BLaER1 treated with 17β-estradiol and CSF1 and Interleukin-3, amounts not matched to agents 10 nM and 100 nM (cell line): ENCODE data around the gene IDH3A.

ENCODE experiments used
- H3K27ac ChIP-seq, 11 experiments: shearing (Covaris generic); formaldehyde crosslinking; 2 replicates each; pipeline ENCODE4 v1.8.1; 2022
- H3K27me3 ChIP-seq, 11 experiments: shearing (Covaris generic); formaldehyde crosslinking; 2 replicates each; pipeline ENCODE4 v1.8.1; 2022
- H3K36me3 ChIP-seq, 11 experiments: shearing (Covaris generic); formaldehyde crosslinking; 2 replicates each; pipeline ENCODE4 v1.8.1; 2022
- H3K4me1 ChIP-seq, 10 experiments: shearing (Covaris generic); formaldehyde crosslinking; 2 replicates each; pipeline ENCODE4 v1.8.1; 2022
- H3K4me2 ChIP-seq, 11 experiments: shearing (Covaris generic); formaldehyde crosslinking; 2 replicates each; pipeline ENCODE4 v1.8.1; 2022
- H3K4me3 ChIP-seq, 10 experiments: shearing (Covaris generic); formaldehyde crosslinking; 2 replicates each; pipeline ENCODE4 v1.8.1; 2022
- H3K9ac ChIP-seq, 11 experiments: shearing (Covaris generic); formaldehyde crosslinking; 2 replicates each; pipeline ENCODE4 v1.8.1; 2022
- H3K9me3 ChIP-seq, 11 experiments: shearing (Covaris generic); formaldehyde crosslinking; replicated peaks in 1 of 11; 2 replicates each; pipeline ENCODE4 v1.8.1; 2022
- H4K20me1 ChIP-seq, 11 experiments: shearing (Covaris generic); formaldehyde crosslinking; 2 replicates each; pipeline ENCODE4 v1.8.1; 2022
- Cebpa-rat ChIP-seq, 11 experiments: shearing (Covaris generic); IDR thresholded peaks; 2 replicates each; pipeline ENCODE4 v1.8.1; 2022

IDH3A gene

GRCh38 chr15:78154955-78155354 is 5.8 kb downstream of the IDH3A start:
- Histone ChIP-seq H3K4me3 (no peak overlapping the region), H3K9me3 (no peaks in the 10 kb centered on the region), H3K27ac (no peak overlapping the region), H3K4me2 (no peak overlapping the region), H4K20me1 (peaks cover 0 to 73% (median 57%) of the 10 kb centered on the region in 11 experiments; a peak in 18 of 22 replicates), H3K36me3 (peaks cover 37 to 76% (median 52%) of the 10 kb centered on the region in 11 experiments), H3K27me3 (no peaks in the 10 kb centered on the region), H3K9ac (no peak overlapping the region), H3K4me1 (peaks cover 8 to 26% (median 15%) of the 10 kb centered on the region in 10 experiments)
- TF ChIP-seq Cebpa-rat (IDR thresholded peaks at IDR 0.05): no peak

GRCh38 chr15:78155355-78155939 is 6.3 kb downstream of the IDH3A start:
- no peak overlapping the region for H3K4me2 ChIP-seq
- H3K36me3 ChIP-seq: peaks cover 42 to 81% (median 57%) of the 10 kb centered on the region in 11 experiments
- H3K27me3 ChIP-seq: no peaks in the 10 kb centered on the region
- no peak overlapping the region for H3K4me3 ChIP-seq
- TF ChIP-seq Cebpa-rat (IDR thresholded peaks at IDR 0.05): no peak
- H3K9ac ChIP-seq: no peak overlapping the region
- H3K9me3 ChIP-seq: no peaks in the 10 kb centered on the region
- peaks cover 0 to 68% (median 52%) of the 10 kb centered on the region in 11 experiments; a peak in 18 of 22 replicates for H4K20me1 ChIP-seq
- peaks cover 3 to 21% (median 10%) of the 10 kb centered on the region in 10 experiments for H3K4me1 ChIP-seq
- H3K27ac ChIP-seq: no peak overlapping the region

GRCh38 chr15:78156653-78157052 is 7.5 kb downstream of the IDH3A start:
- Histone ChIP-seq H3K36me3 (peaks cover 54 to 86% (median 68%) of the 10 kb centered on the region in 11 experiments), H4K20me1 (peaks cover 0 to 56% (median 41%) of the 10 kb centered on the region in 11 experiments; a peak in 18 of 22 replicates), H3K9ac (no peak overlapping the region), H3K27me3 (no peaks in the 10 kb centered on the region), H3K9me3 (no peaks in the 10 kb centered on the region), H3K4me2 (no peak overlapping the region), H3K4me1 (peaks cover 0 to 11% (median 0%) of the 10 kb centered on the region in 10 experiments; a peak in 5 of 20 replicates), H3K4me3 (no peak overlapping the region), H3K27ac (no peak overlapping the region)
- TF ChIP-seq Cebpa-rat (IDR thresholded peaks at IDR 0.05): no peak

GRCh38 chr15:78157203-78157602 is 8.0 kb downstream of the IDH3A start:
- Histone ChIP-seq H3K4me3 (no peak overlapping the region), H3K9me3 (no peaks in the 10 kb centered on the region), H3K36me3 (peaks cover 60 to 90% (median 74%) of the 10 kb centered on the region in 11 experiments), H3K27me3 (no peaks in the 10 kb centered on the region), H3K9ac (no peak overlapping the region), H4K20me1 (peaks cover 0 to 51% (median 41%) of the 10 kb centered on the region in 11 experiments; a peak in 18 of 22 replicates), H3K4me1 (peaks cover 0 to 11% (median 0%) of the 10 kb centered on the region in 10 experiments; a peak in 5 of 20 replicates), H3K4me2 (no peak overlapping the region), H3K27ac (no peak overlapping the region)
- no peak for TF ChIP-seq Cebpa-rat (IDR thresholded peaks at IDR 0.05)

GRCh38 chr15:78159395-78159794 is 10.2 kb downstream of the IDH3A start:
- Histone ChIP-seq H4K20me1 (peaks cover 0 to 32% (median 24%) of the 10 kb centered on the region in 11 experiments; a peak in 15 of 22 replicates), H3K36me3 (peaks cover 74 to 100% (median 88%) of the 10 kb centered on the region in 11 experiments), H3K27ac (no peak overlapping the region), H3K9me3 (no peaks in the 10 kb centered on the region), H3K4me2 (no peak overlapping the region), H3K4me3 (no peak overlapping the region), H3K27me3 (no peaks in the 10 kb centered on the region), H3K4me1 (peaks cover 0 to 10% (median 0%) of the 10 kb centered on the region in 10 experiments; a peak in 5 of 20 replicates), H3K9ac (no peak overlapping the region)
- no peak for TF ChIP-seq Cebpa-rat (IDR thresholded peaks at IDR 0.05)

- H3K27me3 ChIP-seq: no peaks in the 10 kb centered on the region
- H3K27ac ChIP-seq: no peak overlapping the region
- peaks cover 0 to 11% (median 4%) of the 10 kb centered on the region in 11 experiments; a peak in 10 of 22 replicates for H4K20me1 ChIP-seq
- H3K9ac ChIP-seq: no peak overlapping the region
- no peaks in the 10 kb centered on the region for H3K9me3 ChIP-seq
- TF ChIP-seq Cebpa-rat (IDR thresholded peaks at IDR 0.05): no peak
- H3K4me2 ChIP-seq: no peak overlapping the region
- H3K36me3 ChIP-seq: peaks cover 88 to 100% (median 97%) of the 10 kb centered on the region in 11 experiments
- peaks cover 0 to 4% (median 0%) of the 10 kb centered on the region in 10 experiments; a peak in 2 of 20 replicates for H3K4me1 ChIP-seq
- H3K4me3 ChIP-seq: no peak overlapping the region
Observed at GRCh38 chr15:78162038-78162437, 12.9 kb downstream of the IDH3A start.

- Histone ChIP-seq H3K9me3 (no peaks in the 10 kb centered on the region), H3K4me3 (no peak overlapping the region), H3K36me3 (peaks cover 91 to 100% (median 98%) of the 10 kb centered on the region in 11 experiments), H3K27me3 (no peaks in the 10 kb centered on the region), H3K4me1 (peaks cover 0 to 5% (median 0%) of the 10 kb centered on the region in 10 experiments; a peak in 4 of 20 replicates), H3K27ac (no peak overlapping the region), H3K9ac (no peak overlapping the region), H4K20me1 (peaks cover 0 to 16% (median 0%) of the 10 kb centered on the region in 11 experiments; a peak in 8 of 22 replicates), H3K4me2 (no peak overlapping the region)
- TF ChIP-seq Cebpa-rat (IDR thresholded peaks at IDR 0.05): no peak
Observed at GRCh38 chr15:78164010-78164409, 14.8 kb downstream of the IDH3A start.

- H3K9me3 ChIP-seq: peaks cover 0 to 8% (median 6%) of the 10 kb centered on the region in 11 experiments; a peak in 9 of 22 replicates
- no peak for TF ChIP-seq Cebpa-rat (IDR thresholded peaks at IDR 0.05)
- H3K27ac ChIP-seq: no peak overlapping the region
- H3K9ac ChIP-seq: no peak overlapping the region
- no peak overlapping the region for H3K4me3 ChIP-seq
- H3K36me3 ChIP-seq: peaks cover 72 to 100% (median 95%) of the 10 kb centered on the region in 11 experiments
- no peak overlapping the region; a peak in 1 of 22 replicates for H3K4me2 ChIP-seq
- no peaks in the 10 kb centered on the region for H3K27me3 ChIP-seq
- peaks cover 0 to 13% (median 0%) of the 10 kb centered on the region in 11 experiments; a peak in 5 of 22 replicates for H4K20me1 ChIP-seq
- H3K4me1 ChIP-seq: peaks cover 0 to 23% (median 18%) of the 10 kb centered on the region in 10 experiments; a peak in 16 of 20 replicates
Observed at GRCh38 chr15:78167227-78167888, 18.2 kb downstream of the IDH3A start.

- H3K4me2 ChIP-seq: no peak overlapping the region
- H3K4me3 ChIP-seq: no peak overlapping the region
- TF ChIP-seq Cebpa-rat (IDR thresholded peaks at IDR 0.05): no peak
- H3K27ac ChIP-seq: no peak overlapping the region
- H4K20me1 ChIP-seq: peaks cover 0 to 13% (median 0%) of the 10 kb centered on the region in 11 experiments; a peak in 3 of 22 replicates
- no peaks in the 10 kb centered on the region for H3K27me3 ChIP-seq
- H3K4me1 ChIP-seq: peaks cover 12 to 35% (median 30%) of the 10 kb centered on the region in 10 experiments
- peaks cover 62 to 94% (median 90%) of the 10 kb centered on the region in 11 experiments for H3K36me3 ChIP-seq
- peaks cover 0 to 10% (median 7%) of the 10 kb centered on the region in 11 experiments; a peak in 9 of 22 replicates for H3K9me3 ChIP-seq
- H3K9ac ChIP-seq: no peak overlapping the region
Observed at GRCh38 chr15:78168608-78169007, 19.4 kb downstream of the IDH3A start.
